Vagina (tissue), 2 donors: ENCODE results near the gene FASN.

ENCODE experiments used
- CTCF ChIP-seq, 3 experiments: fragments of 450-650 bp in 2 of 3; fragments of 200-600 bp in 1 of 3; sonication (generic) in 1 of 3; IDR thresholded peaks; one replicate each; pipeline ENCODE4 v1.5.1; 2017 to 2019; ENCODE audit warnings: antibody characterized with exemption in 3 of 3, mild to moderate bottlenecking in 2 of 3, moderate library complexity in 2 of 3
- POLR2A ChIP-seq, 2 donors: fragments of 450-650 bp; IDR thresholded peaks; one replicate each; pipeline ENCODE4 v1.6.1; 2017; ENCODE audit warnings: antibody characterized with exemption in 2 of 2, mild to moderate bottlenecking in 2 of 2, moderate library complexity in 2 of 2

GRCh38 chr17:82108961-82109475 lies 11.0 kb upstream of the FASN start:
- no peak for TF ChIP-seq CTCF (IDR thresholded peaks at IDR 0.05)
- TF ChIP-seq POLR2A (IDR thresholded peaks at IDR 0.05), result no peak
